Vagina (tissue), 2 donors: ENCODE measurements around the gene B4GALNT4.

Source experiments
- POLR2A ChIP-seq, 2 donors: fragments of 450-650 bp; IDR thresholded peaks; one replicate each; pipeline ENCODE4 v1.6.1; 2017; ENCODE audit warnings: antibody characterized with exemption in 2 of 2, mild to moderate bottlenecking in 2 of 2, moderate library complexity in 2 of 2
- POLR2AphosphoS5 ChIP-seq, 2 donors: sonication (generic); formaldehyde crosslinking; IDR thresholded peaks; one replicate each; pipeline ENCODE4 v1.9.0; 2017; ENCODE audit warnings: antibody characterized with exemption in 2 of 2, mild to moderate bottlenecking in 2 of 2, low read depth in 1 of 2; ENCODE audit not compliant: insufficient read depth in 1 of 2
- TF ChIP-seq, protein P1 (sequence below), 3 experiments: fragments of 450-650 bp in 2 of 3; fragments of 200-600 bp in 1 of 3; sonication (generic) in 1 of 3; IDR thresholded peaks; one replicate each; pipeline ENCODE4 v1.5.1; 2017 to 2019; ENCODE audit warnings: antibody characterized with exemption in 3 of 3, mild to moderate bottlenecking in 2 of 3, moderate library complexity in 2 of 3

DNA sequence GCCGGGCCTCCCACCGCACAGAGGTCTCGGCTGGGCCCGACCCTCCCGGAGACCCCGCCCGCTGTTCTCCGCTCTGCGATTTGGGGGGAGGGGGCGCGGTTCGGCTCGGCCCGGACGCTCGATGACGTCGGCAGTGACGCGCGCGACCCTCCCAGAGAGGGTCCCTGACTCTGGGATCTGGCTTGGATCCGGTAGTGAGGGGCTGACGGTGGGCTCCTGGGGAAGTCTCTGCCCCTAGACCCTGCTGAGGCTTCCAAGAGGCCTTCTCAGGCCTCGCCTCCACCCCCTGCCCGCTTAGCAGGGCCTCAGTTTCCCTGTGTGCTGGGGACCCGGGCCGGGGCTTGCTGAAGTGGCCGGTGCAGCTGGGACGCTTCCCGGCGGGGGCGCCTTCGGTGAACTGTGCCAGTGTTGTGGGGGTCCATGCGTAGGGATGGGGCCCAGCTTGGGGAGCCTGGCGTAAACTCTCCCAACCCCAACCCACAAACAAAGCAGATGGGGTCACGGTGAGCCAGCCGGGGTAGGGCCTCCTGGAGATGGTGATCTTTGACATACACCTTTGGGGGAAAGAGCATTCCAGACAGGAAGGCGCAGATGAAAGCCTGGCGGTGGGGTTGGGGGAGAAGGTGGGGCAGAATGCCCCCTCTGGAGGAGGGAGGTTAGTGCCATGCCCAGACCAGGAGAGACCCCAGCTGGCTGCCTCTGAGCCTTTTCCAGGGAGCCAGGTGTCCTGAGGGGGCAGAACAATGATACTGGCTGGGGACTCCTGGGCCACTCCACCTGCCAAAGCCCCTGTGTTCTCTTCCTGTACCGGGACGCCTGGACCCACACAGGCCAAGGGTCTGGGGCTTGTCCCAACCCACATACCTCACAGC is 1.0 kb downstream of the B4GALNT4 start:
- TF ChIP-seq POLR2A (IDR thresholded peaks at IDR 0.05) (no peak), POLR2AphosphoS5 (IDR thresholded peaks at IDR 0.05; ENCODE audit: insufficient read depth in 1 of 2, low read depth in 1 of 2) (no peak)
- TF ChIP-seq, protein P1, sequence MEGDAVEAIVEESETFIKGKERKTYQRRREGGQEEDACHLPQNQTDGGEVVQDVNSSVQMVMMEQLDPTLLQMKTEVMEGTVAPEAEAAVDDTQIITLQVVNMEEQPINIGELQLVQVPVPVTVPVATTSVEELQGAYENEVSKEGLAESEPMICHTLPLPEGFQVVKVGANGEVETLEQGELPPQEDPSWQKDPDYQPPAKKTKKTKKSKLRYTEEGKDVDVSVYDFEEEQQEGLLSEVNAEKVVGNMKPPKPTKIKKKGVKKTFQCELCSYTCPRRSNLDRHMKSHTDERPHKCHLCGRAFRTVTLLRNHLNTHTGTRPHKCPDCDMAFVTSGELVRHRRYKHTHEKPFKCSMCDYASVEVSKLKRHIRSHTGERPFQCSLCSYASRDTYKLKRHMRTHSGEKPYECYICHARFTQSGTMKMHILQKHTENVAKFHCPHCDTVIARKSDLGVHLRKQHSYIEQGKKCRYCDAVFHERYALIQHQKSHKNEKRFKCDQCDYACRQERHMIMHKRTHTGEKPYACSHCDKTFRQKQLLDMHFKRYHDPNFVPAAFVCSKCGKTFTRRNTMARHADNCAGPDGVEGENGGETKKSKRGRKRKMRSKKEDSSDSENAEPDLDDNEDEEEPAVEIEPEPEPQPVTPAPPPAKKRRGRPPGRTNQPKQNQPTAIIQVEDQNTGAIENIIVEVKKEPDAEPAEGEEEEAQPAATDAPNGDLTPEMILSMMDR (IDR thresholded peaks at IDR 0.05), result no peak
